Keratinocyte (primary cell): Measurements from ENCODE around the gene CASP10.

ENCODE experiments used
- EZH2 ChIP-seq: IDR thresholded peaks from one replicate; pipeline ENCODE4 v1.6.1; 2012; ENCODE audit warnings: inconsistent platforms, mild to moderate bottlenecking, low read length, moderate library complexity
- TF ChIP-seq, protein P1 (sequence below), 3 experiments: IDR thresholded peaks in 1 of 3; conservative IDR thresholded peaks in 1 of 3; optimal IDR thresholded peaks in 1 of 3; 2 replicates in 2 of 3; 3 replicates in 1 of 3; pipeline versions ENCODE3 to v1.5.1; 2011; ENCODE audit warnings: low read length in 3 of 3, mild to moderate bottlenecking in 3 of 3, moderate library complexity in 2 of 3, control low read depth in 1 of 3, inconsistent platforms in 1 of 3; ENCODE audit not compliant: insufficient read depth in 2 of 3; ENCODE audit errors: extremely low read depth in 1 of 3

DNA sequence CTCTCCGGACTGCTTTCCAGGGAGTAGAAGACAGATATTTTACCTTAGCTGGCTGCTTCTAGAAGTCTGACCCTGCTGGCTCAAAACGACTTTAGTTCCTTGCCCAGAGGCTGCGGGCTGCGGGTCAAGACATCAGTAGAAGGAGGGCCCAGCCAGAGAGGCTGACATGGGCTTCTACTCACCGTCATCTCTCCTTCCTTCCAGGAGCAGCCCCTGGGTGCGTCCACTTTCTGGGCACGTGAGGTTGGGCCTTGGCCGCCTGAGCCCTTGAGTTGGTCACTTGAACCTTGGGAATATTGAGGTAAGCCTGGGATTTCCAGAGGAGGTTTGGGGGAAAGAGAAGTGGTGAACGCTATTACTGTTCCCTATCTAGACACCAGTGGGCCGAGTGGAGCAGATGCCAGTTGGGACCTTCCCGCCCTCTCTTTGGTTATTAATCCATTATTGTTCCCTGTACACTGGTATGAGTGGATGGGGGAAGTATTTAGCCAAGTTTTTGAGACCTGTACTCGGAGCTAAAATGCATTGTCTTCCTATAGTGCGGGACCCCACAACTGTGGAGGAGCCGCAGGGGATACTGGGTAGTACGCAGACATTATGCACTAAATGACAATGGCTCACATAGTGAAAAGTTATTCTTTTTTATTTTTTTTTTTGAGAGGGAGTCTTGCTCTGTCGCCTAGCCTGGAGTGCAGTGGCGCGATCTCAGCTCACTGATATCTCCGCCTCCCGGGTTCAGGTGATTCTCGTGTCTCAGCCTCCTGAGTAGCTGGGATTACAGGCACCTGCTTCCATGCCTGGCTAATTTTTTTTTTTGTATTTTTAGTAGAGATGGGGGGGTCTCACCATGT, 51.1 kb downstream of the CASP10 start:
- TF ChIP-seq, protein P1, sequence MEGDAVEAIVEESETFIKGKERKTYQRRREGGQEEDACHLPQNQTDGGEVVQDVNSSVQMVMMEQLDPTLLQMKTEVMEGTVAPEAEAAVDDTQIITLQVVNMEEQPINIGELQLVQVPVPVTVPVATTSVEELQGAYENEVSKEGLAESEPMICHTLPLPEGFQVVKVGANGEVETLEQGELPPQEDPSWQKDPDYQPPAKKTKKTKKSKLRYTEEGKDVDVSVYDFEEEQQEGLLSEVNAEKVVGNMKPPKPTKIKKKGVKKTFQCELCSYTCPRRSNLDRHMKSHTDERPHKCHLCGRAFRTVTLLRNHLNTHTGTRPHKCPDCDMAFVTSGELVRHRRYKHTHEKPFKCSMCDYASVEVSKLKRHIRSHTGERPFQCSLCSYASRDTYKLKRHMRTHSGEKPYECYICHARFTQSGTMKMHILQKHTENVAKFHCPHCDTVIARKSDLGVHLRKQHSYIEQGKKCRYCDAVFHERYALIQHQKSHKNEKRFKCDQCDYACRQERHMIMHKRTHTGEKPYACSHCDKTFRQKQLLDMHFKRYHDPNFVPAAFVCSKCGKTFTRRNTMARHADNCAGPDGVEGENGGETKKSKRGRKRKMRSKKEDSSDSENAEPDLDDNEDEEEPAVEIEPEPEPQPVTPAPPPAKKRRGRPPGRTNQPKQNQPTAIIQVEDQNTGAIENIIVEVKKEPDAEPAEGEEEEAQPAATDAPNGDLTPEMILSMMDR (optimal IDR thresholded peaks at IDR 0.05 in 1 of 3, IDR thresholded peaks at IDR 0.05 in 1 of 3, conservative IDR thresholded peaks at IDR 0.05 in 1 of 3; ENCODE audit: extremely low read depth in 1 of 3, insufficient read depth in 2 of 3, low read length in 3 of 3): no peak
- no peak for TF ChIP-seq EZH2
